ENCODE measurements around the gene LAPTM5. TPM values are rescaled to one million over a fixed set of nuclear protein-coding genes. Genes with fewer than 3 reads are reported as not detected.

The LAPTM5 gene
- total RNA-seq, 1 experiment from 2014 or later: 1.9 TPM

- intact Hi-C loops (cut with micrococcal nuclease; ENCODE audit: unreplicated experiment) (no loop called here), in situ Hi-C loops (cut with HindIII; ENCODE audit: low pct_unique_long_range_greater_than_20kb, low sequenced_read_pairs) (no loop called here)
- BruUV-seq (replicated peaks): no TSS peak
- ChIA-PET CTCF (no interaction called here), POLR2A (no interaction called here)
- Histone ChIP-seq H3K27ac (ENCODE audit: low read length) (no peak overlapping the region), H3K36me3 (ENCODE audit: control insufficient read depth, insufficient read depth, low read length) (no peaks in the 10 kb centered on the region), H3K27me3 (ENCODE audit: control insufficient read depth, insufficient read depth, low read length) (no peaks in the 10 kb centered on the region), H3K9me3 (ENCODE audit: control insufficient read depth, insufficient read depth, low read depth, low read length) (no peaks in the 10 kb centered on the region), H3K4me3 (ENCODE audit: low read depth in 2 of 2, low read length in 2 of 2) (no peak overlapping the region), H3K4me1 (ENCODE audit: control insufficient read depth, insufficient read depth, low read length) (peaks cover 15% of the 10 kb centered on the region)
- DNase-seq (ENCODE audit: low read depth, low spot score): no peak
- no peak for TF ChIP-seq REST (IDR thresholded peaks at IDR 0.05; ENCODE audit: insufficient read depth in 1 of 2, low read depth in 2 of 2, low read length in 1 of 2)
- no peak for TF ChIP-seq TCF7L2 (IDR thresholded peaks at IDR 0.05; ENCODE audit: low read depth, low read length)
- no peak for TF ChIP-seq SIN3A (IDR thresholded peaks at IDR 0.05; ENCODE audit: borderline replicate concordance, insufficient read depth, low read depth, low read length)
- TF ChIP-seq CTCF (IDR thresholded peaks at IDR 0.05): no peak
- ATAC-seq: no peak
Observed at GRCh38 chr1:30750731-30751291, 6.8 kb downstream of the LAPTM5 start.

DNA sequence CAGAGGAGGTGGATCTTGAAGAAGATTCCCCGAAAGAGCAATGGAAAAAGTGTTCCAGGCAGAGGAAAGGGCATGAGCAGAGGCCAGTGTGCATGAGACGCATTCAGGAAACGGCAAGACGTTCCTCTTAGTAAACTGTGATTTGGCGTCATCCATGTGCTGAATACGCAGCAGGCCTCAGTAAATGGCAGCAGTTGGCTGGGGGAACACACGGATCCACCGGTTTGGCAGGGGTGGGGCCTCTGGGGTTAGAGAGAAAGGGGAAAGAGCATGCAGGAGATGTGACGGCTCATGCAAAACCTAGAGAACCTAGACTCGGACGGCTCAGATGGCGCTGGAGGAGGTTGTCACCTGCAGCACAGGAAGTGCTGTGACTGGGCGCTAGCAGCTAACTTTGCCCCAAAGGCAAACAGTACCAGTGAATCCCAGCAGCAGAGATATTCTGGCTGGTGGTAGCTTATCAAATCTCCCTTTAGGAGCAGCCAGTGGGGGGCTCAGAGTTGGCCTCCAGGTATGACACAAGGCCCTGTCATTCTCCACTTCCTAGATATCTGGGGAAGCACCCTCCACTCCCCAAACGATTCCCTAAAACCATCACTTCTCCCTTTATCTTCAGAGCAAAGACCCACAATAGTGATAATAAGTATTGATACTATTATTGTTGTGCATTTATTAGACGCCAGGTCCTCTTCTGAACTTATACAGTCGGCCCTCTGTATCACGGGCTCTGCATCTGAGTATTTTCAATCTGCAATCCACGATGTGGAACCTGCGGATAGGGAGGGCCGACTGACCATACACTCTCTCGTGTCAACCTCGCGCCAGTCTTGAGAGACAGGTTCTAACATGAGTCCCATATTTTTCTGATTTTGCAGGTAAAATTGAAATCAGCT lies 7.6 kb downstream of the LAPTM5 start:
- CTCF ChIA-PET: no interaction called here

More for the DNA sequence above, 7.6 kb downstream of the LAPTM5 start:
- Histone ChIP-seq H3K27me3 (ENCODE audit: control insufficient read depth, insufficient read depth, low read length) (no peaks in the 10 kb centered on the region), H3K27ac (ENCODE audit: low read length) (no peak overlapping the region), H3K36me3 (ENCODE audit: control insufficient read depth, insufficient read depth, low read length) (no peaks in the 10 kb centered on the region), H3K4me3 (ENCODE audit: low read depth in 2 of 2, low read length in 2 of 2) (no peak overlapping the region), H3K4me1 (ENCODE audit: control insufficient read depth, insufficient read depth, low read length) (peaks cover 15% of the 10 kb centered on the region), H3K9me3 (ENCODE audit: control insufficient read depth, insufficient read depth, low read depth, low read length) (no peaks in the 10 kb centered on the region)
- in situ Hi-C loops (cut with HindIII; ENCODE audit: low pct_unique_long_range_greater_than_20kb, low sequenced_read_pairs): no loop called here
- POLR2A ChIA-PET: interaction anchor here (0.6 kb wide), 1 partner anchor 12 kb away, joined by 3 read pairs; no protein-coding TSS in a partner anchor
- intact Hi-C loops (cut with micrococcal nuclease; ENCODE audit: unreplicated experiment): no loop called here
- BruUV-seq (replicated peaks): no TSS peak
- TF ChIP-seq TCF7L2 (IDR thresholded peaks at IDR 0.05; ENCODE audit: low read depth, low read length) (no peak), SIN3A (IDR thresholded peaks at IDR 0.05; ENCODE audit: borderline replicate concordance, insufficient read depth, low read depth, low read length) (no peak), POLR2AphosphoS5 (IDR thresholded peaks at IDR 0.05; ENCODE audit: low read depth, low read length) (no peak)
- ATAC-seq (no peak), DNase-seq (ENCODE audit: low read depth, low spot score) (no peak)
